Measurements from ENCODE around the gene CUX1. TPM values are rescaled to one million over a fixed set of nuclear protein-coding genes. Genes with fewer than 3 reads are reported as not detected.
"Not testable (repeated sequence)": the region's sequence is repeated elsewhere in the genome, so short reads cannot be mapped to it uniquely, and the experiment has no call there.

The CUX1 gene
- polyA plus RNA-seq, 1 donor: 38.3 TPM

GRCh38 chr7:102326157-102326889, 508.9 kb downstream of the CUX1 start:
- DNase-seq (ENCODE audit: low read depth): no peak

GRCh38 chr7:102327183-102327582, 509.8 kb downstream of the CUX1 start:
- DNase-seq (ENCODE audit: low read depth): not testable (repeated sequence)

DNA sequence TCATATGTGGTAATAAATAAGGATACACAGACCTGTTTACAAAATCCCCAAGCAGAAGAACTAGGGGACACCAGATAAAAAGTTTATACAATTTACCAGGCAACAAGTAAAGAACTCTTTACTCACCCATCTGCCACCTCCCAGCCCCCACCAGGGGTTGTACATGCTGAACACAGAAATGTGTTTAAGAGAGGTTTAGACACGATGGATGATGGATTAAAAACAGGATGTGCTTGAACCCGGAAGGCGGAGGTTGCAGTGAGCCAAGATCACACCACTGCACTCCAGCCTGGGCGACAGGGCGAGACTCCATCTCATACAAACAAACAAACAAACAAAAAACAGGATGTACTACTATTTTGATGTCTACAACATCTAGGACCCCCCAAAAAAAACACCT, 511.4 kb downstream of the CUX1 start:
- not testable (repeated sequence) for DNase-seq (ENCODE audit: low read depth)

- not testable (repeated sequence) for DNase-seq (ENCODE audit: low read depth)
Measured at GRCh38 chr7:102329366-102329765, 511.9 kb downstream of the CUX1 start.

DNA sequence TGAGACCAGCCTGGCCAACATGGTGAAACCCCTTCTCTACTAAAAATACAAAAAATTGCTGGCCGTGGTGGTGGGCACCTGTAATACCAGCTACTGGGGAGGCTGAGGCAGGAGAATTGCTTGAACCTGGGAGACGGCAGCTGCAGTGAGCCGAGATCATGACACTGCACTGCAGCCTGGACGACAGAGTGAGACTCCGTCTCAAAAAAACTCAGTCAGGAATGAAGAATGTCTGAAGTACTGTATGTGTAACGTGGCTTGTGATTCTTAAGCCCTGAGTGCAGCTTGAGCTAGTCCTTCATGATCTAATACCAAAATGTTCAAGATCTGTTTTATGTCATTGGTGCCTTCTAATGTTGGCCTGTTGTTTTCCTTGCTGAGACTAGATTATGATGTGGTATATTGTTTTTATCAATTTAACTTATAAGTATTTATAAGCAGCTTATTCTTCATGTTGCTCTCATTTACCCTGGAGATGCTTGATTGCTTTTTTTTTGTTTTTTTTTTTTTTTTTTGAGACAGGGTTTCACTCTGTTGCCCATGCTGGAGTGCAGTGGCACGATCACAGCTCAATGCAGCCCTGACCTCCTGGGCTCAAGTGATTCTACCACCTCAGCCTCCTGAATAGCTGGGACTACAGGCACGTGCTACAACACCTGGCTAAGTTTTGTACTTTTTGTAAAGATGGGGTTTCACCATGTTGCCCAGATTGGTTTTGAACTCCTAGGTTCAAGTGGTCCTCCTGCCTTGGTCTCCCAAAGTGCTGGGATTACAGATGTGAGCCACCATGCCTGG, 513.4 kb downstream of the CUX1 start:
- DNase-seq (ENCODE audit: low read depth): not testable (repeated sequence)

Other genes starting within 250 kb of the CUX1 start
- 23.1 TPM for gene MYL10, start 188.3 kb upstream of the CUX1 start, polyA plus RNA-seq (ENCODE audit: insufficient read length)